A549 treated with Hydrocortisone at 1 μM for 4 hours (cell line): Measurements from ENCODE around the gene TCF4. TPM values are rescaled to one million over a fixed set of nuclear protein-coding genes. Genes with fewer than 3 reads are reported as not detected.

Experiments used
- total RNA-seq: library from RNA; stranded (reverse); fragments of 200-300 nt; extraction: Qiagen RNA extraction; gene quantifications from 5 replicates; pipeline ENCODE4 v1.2.3, GENCODE V29; 2022

TCF4 gene
- total RNA-seq = 0.87 to 2.4 TPM (median 1.6 TPM) in 5 replicates

GRCh38 chr18:55588111-55588869 lies at the start of gene TCF4:
TCF4 (minus strand) TSS chr18:55588192; CDS start chr18:55587116, 1,076 bp downstream.

